SK-N-SH treated with all-trans-retinoic acid at 6 μM for 48 hours (cell line): ENCODE data around the gene PBX3.

ENCODE experiments used
- ARNTL ChIP-seq: fragments of 450-650 bp; formaldehyde crosslinking; IDR thresholded peaks from 2 replicates; pipeline ENCODE4 v1.5.0; 2020; ENCODE audit warnings: low read depth, mild to moderate bottlenecking, moderate library complexity, borderline replicate concordance
- BACH2 ChIP-seq: fragments of 250-450 bp; sonication (Bioruptor Pico); IDR thresholded peaks from 2 replicates; pipeline ENCODE4 v1.9.0; 2021; ENCODE audit warnings: mild to moderate bottlenecking, borderline replicate concordance
- CSDC2 ChIP-seq: fragments of 250-450 bp; sonication (Bioruptor Pico); IDR thresholded peaks from 2 replicates; pipeline ENCODE4 v1.5.0; 2020; ENCODE audit warnings: mild to moderate bottlenecking, moderate library complexity
- ESRRG ChIP-seq: fragments of 250-450 bp; sonication (Bioruptor Pico); IDR thresholded peaks from 2 replicates; pipeline ENCODE4 v1.6.1; 2021; ENCODE audit warnings: mild to moderate bottlenecking
- ISL1 ChIP-seq: fragments of 250-450 bp; sonication (Bioruptor Pico); IDR thresholded peaks from 2 replicates; pipeline ENCODE4 v2.1.2; 2022; ENCODE audit warnings: mild to moderate bottlenecking, moderate library complexity
- OSR1 ChIP-seq: fragments of 250-450 bp; sonication (Bioruptor Pico); IDR thresholded peaks from 2 replicates; pipeline ENCODE4 v1.8.0; 2022; ENCODE audit warnings: moderate library complexity, mild to moderate bottlenecking, inconsistent platforms
- PATZ1 ChIP-seq: fragments of 250-450 bp; sonication (Bioruptor Pico); IDR thresholded peaks from 2 replicates; pipeline ENCODE4 v1.8.0; 2020; ENCODE audit warnings: mild to moderate bottlenecking, moderate library complexity, borderline replicate concordance
- POU6F1 ChIP-seq: fragments of 250-450 bp; sonication (Bioruptor Pico); IDR thresholded peaks from 2 replicates; pipeline ENCODE4 v1.8.0; 2021; ENCODE audit warnings: low read depth, mild to moderate bottlenecking, moderate library complexity, borderline replicate concordance
- RARB ChIP-seq: fragments of 250-450 bp; sonication (Bioruptor Pico); IDR thresholded peaks from 2 replicates; pipeline ENCODE4 v1.8.0; 2021; ENCODE audit warnings: mild to moderate bottlenecking, moderate library complexity
- TSHZ2 ChIP-seq: fragments of 250-450 bp; sonication (Bioruptor Pico); IDR thresholded peaks from 2 replicates; pipeline ENCODE4 v1.5.0; 2020; ENCODE audit warnings: mild to moderate bottlenecking, moderate library complexity
- ZFP3 ChIP-seq: fragments of 250-450 bp; sonication (Bioruptor Pico); IDR thresholded peaks from 2 replicates; pipeline ENCODE4 v1.5.0; 2020; ENCODE audit warnings: mild to moderate bottlenecking, moderate library complexity
- ZFP30 ChIP-seq: fragments of 450-650 bp; formaldehyde crosslinking; IDR thresholded peaks from 2 replicates; pipeline ENCODE4 v1.5.0; 2022; ENCODE audit warnings: mild to moderate bottlenecking, moderate library complexity
- ZNF565 ChIP-seq: fragments of 450-650 bp; formaldehyde crosslinking; conservative IDR thresholded peaks from 2 replicates; pipeline ENCODE4 v1.5.0; 2020; ENCODE audit warnings: low read depth, mild to moderate bottlenecking, moderate library complexity
- ZNF70 ChIP-seq: fragments of 450-650 bp; formaldehyde crosslinking; IDR thresholded peaks from 2 replicates; pipeline ENCODE4 v1.5.0; 2020; ENCODE audit warnings: mild to moderate bottlenecking, moderate library complexity

- no peak for TF ChIP-seq OSR1
- no peak for TF ChIP-seq ESRRG (CRISPR knock-in tag)
- no peak for TF ChIP-seq RARB (CRISPR knock-in tag)
- no peak for TF ChIP-seq PATZ1 (CRISPR knock-in tag)
- no peak for TF ChIP-seq ZFP3
- no peak for TF ChIP-seq BACH2 (CRISPR knock-in tag)
- TF ChIP-seq TSHZ2 (CRISPR knock-in tag), result no peak
- no peak for TF ChIP-seq ARNTL (CRISPR knock-in tag)
- no peak for TF ChIP-seq ZFP30 (CRISPR knock-in tag)
- TF ChIP-seq CSDC2 (CRISPR knock-in tag), result no peak
- no peak for TF ChIP-seq ISL1
- no peak for TF ChIP-seq POU6F1 (CRISPR knock-in tag)
- no peak for TF ChIP-seq ZNF70
- TF ChIP-seq ZNF565 (CRISPR knock-in tag), result no peak
These were observed 147.4 kb downstream of the PBX3 start for GRCh38 chr9:125894566-125894965.
